ENCODE results near the gene PDCD10. TPM values are rescaled to one million over a fixed set of nuclear protein-coding genes. Genes with fewer than 3 reads are reported as not detected.

PDCD10 gene
- 58.9 and 64.1 TPM in 2 replicates for total RNA-seq

- DNase-seq (ENCODE audit: low read depth, low spot score) = peak; percentile 92
These were observed at the start of gene PDCD10 for GRCh38 chr3:167734498-167735232. TSS of gene PDCD10 (minus strand) at chr3:167734892. CDS start at chr3:167720157, 14,735 bp downstream.

DNA sequence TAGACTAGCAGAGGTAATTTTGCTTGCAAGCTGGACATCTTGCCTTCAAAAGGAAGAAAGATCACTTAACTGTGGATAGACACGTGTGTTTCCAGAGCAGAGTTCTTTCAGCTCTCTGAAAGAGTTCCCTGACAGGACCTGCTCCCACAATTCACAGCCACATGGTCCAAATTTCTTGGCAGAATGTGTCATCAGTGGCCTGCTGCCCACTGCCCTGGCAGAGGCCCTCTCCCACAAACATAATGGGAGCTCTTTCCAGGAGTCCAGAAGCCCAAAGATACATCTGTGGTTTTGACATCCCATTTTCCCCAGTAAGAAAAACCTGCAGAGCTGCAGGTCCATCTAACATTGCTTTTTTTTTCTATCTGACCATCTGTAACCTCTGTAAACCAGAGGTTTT lies 49.1 kb upstream of the PDCD10 start:
- no peak for DNase-seq (ENCODE audit: low read depth, low spot score)

DNA sequence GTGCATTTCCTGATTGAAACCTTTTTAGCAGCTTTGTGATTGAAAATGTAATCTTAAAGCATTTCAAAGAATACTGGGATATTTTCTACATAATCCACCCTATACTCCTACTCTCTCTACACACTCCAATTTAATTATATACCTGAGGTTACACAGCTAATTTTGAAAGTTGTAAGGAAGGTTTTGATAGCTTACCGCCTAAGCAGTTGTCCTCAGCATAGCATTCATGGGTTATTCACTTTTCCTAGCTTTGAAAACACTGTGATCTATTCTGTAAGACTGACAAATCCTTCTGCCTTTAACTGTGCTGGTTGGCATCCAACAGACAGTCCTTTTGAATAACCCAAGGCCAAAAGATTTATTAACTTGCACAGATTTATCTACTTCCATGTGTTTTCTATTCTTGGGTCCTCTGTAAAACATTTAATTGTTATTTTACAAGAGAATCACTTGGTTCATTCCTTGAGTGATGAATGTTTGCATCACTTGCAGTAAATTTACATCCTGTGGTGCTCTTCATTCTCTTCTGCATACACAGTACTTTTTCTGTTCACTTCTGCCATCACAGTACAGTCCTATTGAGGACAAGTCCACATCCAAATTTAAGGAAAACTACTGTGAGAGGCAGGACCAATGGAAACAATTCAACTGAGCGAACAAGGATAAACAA lies 45.7 kb upstream of the PDCD10 start:
- no peak for DNase-seq (ENCODE audit: low read depth, low spot score)

DNA sequence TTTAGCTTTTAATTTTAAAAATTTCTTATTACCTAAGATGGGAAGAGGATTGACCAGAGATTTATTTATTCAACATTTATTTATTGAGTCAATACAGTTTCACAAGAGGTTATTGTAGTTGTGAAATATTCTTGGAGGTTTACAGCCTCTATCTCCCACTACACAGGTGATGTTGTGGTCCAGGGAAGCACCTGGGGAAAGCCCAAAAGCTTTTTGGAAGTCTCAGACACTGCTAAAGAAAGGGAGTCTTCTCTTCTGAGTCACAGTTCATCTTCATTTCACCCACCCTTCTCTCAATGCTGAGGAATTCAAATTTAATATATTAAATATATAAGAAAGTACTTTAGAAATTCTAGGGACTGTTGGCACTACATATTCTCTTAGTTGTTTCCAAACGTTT lies 42.7 kb upstream of the PDCD10 start:
- DNase-seq (ENCODE audit: low read depth, low spot score) = no peak

DNA sequence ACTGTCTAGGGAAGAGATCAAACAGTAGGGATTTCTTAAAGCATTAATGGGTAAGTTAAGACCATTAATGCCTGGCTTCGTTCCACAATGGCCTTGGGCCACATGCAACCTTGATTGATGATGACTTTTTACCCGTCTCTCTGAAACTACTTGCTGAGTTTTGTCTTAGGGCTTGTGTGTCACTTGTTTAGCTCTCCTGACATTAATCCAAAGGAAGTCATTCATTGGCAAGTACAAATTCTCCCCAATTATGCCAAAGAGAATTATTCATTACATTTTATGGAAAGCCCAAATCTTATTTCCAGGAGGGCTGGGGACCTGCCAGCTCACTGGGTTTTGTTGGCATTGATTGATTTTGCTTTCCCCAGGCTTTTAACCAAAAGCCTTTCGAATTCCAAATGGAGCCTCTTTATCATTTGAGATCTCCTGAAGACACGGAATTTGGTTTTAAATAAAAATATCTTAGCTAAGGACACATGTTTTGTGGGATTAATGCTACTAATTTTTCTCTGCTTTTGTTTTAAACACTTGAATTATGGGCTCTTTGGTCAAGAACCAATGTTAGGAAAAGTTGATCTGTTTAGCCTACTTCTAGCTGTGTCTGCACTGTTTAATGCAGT lies 41.5 kb upstream of the PDCD10 start:
- no peak for DNase-seq (ENCODE audit: low read depth, low spot score)

GRCh38 chr3:167773584-167773983 lies 38.9 kb upstream of the PDCD10 start:
- DNase-seq (ENCODE audit: low read depth, low spot score) = no peak

DNA sequence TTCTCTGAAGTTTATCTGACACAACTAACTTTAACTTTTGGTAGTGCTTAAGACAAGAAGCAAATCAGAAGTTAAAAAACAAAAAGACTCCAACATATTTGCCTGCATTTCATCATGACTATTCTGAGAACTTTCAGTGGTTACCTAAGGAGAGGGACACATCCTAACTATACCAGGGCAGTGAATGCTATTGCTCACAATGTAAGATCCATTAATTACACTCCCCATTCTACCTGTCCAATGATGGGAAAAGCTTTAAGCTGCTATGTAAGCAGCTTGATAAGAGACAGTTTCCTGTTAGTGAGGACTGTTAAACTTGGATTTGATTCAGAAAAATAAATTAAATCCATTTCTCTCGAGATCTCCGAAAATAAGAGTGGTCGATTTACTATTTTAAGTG lies 38.3 kb upstream of the PDCD10 start:
- DNase-seq (ENCODE audit: low read depth, low spot score) = no peak

DNA sequence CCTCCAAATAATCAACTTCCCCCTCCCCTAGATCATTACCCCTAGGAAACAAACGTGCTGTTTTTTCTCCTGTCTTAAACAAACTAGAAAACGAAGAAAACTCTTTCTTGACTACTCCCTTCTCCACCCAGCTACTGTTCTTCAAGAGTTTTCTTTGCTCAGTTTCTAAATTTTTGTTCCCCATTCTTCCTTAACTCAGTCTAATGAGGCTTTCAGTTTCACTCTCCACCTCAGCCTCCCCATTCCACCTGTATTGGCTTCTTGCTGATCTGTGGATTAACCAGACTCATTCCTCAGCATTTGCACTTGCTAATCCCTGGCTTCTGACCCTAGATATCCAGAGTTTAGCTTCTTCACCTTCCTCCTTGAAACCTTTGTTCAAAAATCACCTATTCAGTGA lies 27.6 kb upstream of the PDCD10 start:
- DNase-seq (ENCODE audit: low read depth, low spot score) = no peak

DNA sequence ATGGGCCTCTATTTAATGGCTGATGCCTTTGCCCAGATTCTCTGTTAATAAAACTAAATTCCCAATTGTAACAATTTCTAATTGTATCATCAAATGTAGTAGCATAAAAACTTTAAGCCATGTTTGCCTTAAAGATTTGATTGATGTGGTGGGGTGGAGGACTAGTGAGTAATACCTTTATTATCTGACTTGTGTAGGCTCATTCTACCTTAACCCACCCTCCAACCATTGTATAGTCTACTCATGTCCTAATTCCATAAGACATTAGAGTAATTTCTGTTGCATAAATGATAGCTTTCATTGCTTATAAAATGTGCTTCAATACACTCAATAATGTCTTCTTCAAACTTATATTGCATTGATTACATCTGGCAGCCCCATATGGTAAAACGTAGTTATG lies 26.6 kb upstream of the PDCD10 start:
- no peak for DNase-seq (ENCODE audit: low read depth, low spot score)

GRCh38 chr3:167754049-167754448 lies 19.4 kb upstream of the PDCD10 start:
- DNase-seq (ENCODE audit: low read depth, low spot score) = no peak

GRCh38 chr3:167750272-167750971 lies 15.7 kb upstream of the PDCD10 start:
- DNase-seq (ENCODE audit: low read depth, low spot score) = no peak

DNA sequence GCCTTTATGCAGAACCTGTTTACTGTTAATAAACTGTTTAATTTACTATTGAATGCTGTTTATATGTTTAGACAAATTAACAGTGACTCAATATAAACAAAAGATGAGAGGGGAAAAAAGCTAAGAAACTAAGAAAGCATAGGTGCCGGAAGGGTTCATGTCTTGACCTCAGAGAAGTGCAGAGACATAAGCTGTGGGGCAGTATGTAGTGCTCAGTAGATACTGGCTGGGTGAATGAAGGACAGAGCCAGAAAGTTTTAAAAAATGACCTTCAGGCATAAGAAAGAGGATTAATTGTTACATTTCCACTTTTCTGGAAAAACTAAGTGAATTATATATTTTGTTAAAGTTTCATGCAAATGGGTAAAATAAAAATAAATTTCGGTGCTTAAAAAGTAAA lies 15.0 kb upstream of the PDCD10 start:
- no peak for DNase-seq (ENCODE audit: low read depth, low spot score)

GRCh38 chr3:167749209-167749608 lies 14.5 kb upstream of the PDCD10 start:
- DNase-seq (ENCODE audit: low read depth, low spot score) = no peak

DNA sequence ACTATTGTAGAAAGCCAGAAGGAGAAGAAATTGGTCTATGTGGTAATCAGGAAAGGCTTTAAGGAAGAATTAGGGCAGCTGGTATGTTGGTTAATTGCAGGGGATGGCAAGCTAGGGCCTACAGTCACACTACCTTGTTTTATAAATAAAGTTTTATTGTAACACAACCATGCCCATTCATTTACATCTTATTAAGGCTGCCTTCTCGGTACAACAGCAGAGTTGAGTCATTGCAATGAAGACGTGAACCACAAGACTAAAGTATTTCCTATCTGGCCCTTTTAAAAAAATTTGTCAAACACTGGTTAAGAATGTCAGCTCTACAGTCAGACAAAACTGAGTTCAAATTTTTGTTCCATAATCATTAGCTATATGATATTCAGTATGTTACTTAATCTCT lies 9.1 kb upstream of the PDCD10 start:
- no peak for DNase-seq (ENCODE audit: low read depth, low spot score)

DNA sequence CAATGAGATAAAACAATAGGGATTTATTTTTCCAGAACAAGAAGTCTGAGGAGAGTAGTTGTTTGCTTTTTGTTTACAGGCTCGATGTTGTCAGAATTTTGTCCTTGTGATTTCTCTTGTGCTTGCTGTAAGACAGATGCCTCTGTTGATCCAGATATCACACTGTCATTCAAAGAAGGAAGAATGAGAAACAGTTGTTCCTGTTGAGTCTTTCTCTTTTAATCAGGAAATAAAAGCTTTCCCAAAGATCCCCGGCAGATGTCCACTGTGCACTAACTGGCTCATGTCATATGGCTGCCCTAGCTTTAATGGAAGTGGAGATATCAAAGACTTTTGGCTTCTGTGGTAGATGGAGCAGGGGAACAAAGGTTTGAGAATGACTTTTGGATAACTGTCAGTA lies 7.6 kb upstream of the PDCD10 start:
- no peak for DNase-seq (ENCODE audit: low read depth, low spot score)

DNA sequence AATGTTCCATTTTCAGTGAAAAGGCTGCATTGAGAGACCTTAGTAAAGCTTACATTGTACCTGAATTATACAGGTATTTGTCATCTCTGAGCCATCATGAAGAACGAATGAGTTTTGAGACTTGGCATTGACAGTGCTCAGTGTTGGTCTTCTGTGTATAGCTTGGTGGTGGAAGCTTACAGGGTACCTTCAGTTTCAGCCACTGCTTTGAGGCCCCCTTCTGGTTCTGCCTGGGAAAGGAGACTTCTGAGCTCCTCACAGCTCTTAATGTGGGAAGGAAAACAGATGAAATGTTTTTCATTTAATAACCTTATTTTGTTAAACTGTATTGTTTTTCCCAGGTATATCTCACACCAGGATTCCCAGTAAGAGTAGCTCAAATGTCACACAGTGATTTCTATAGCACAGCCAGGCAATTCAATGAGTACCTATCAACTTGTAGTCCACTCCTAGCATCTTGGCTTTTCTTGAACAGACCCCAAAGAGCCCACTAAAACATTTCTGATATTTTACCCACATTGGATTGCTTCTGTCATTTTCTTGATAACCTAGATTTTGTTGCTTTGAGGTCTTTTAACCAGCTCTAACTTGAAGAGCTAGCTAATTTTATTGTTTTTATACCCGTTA lies 6.4 kb upstream of the PDCD10 start:
- DNase-seq (ENCODE audit: low read depth, low spot score) = no peak

GRCh38 chr3:167739190-167739810 lies 4.6 kb upstream of the PDCD10 start:
- no peak for DNase-seq (ENCODE audit: low read depth, low spot score)

DNA sequence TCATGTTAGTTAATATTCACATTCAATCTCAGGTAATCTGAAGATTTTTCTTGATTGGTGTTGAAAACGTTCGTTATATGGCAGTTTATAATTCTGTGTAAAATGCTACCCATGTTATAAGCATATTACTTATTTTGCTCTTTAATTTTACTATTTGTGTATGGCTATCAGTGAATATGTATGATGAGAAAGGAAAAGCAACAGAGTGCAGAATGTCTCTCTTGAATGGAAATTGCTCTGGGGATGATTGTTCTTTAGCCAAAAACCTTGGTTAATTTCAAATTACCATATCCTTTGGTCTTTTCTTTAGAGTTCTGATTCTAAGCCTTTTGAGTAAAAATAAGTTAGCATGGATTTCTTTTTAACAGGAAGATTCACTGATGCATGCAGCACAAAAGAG lies 3.3 kb upstream of the PDCD10 start:
- no peak for DNase-seq (ENCODE audit: low read depth, low spot score)

DNA sequence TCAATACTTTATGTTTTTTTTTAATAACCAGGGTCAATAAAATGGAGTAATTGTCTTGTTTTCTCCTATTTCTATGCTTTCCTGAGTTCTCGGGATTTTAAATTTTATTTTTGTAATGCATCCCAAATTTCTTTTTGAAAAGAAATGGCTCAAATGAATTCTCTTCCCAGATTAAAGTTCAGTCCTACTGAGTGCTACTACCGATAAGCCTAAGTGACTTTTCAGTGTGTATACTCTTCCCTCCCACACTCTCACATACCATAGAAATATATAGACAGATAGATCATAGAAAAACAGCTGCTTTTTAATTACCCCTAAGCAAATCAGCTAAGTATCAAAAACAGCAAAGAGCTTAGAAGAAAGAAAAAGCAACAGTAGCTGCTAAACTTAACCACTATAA lies 2.3 kb upstream of the PDCD10 start:
- no peak for DNase-seq (ENCODE audit: low read depth, low spot score)

DNA sequence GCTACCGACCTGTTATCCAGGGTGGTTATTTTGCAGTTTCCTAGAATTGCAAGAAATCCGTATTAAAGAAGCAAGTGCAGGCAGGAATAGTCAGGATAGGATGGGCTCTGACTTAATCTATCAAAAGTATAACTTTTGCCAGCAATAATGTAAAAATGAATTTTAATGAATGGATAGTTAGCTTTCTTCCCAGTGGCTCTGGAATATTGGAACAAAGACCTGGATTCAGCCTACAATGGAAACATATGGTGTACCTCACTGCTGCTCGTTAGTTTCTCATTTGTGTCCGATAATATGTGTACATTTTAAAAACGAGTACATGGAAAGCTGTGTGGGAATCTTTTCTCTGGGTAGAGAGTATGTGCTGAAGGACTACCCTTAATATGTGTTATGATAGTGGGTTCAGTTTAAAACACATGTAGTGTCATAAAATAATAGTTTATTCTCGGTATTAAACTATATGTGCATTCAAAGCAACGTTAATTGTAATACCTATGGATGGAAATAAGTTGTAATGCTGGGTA lies 1.6 kb upstream of the PDCD10 start:
- DNase-seq (ENCODE audit: low read depth, low spot score) = no peak
